Measurements from ENCODE around the gene SLCO3A1.

GRCh38 chr15:91892436-91892835 lies 38.9 kb downstream of the SLCO3A1 start:
- TF ChIP-seq, protein P1, sequence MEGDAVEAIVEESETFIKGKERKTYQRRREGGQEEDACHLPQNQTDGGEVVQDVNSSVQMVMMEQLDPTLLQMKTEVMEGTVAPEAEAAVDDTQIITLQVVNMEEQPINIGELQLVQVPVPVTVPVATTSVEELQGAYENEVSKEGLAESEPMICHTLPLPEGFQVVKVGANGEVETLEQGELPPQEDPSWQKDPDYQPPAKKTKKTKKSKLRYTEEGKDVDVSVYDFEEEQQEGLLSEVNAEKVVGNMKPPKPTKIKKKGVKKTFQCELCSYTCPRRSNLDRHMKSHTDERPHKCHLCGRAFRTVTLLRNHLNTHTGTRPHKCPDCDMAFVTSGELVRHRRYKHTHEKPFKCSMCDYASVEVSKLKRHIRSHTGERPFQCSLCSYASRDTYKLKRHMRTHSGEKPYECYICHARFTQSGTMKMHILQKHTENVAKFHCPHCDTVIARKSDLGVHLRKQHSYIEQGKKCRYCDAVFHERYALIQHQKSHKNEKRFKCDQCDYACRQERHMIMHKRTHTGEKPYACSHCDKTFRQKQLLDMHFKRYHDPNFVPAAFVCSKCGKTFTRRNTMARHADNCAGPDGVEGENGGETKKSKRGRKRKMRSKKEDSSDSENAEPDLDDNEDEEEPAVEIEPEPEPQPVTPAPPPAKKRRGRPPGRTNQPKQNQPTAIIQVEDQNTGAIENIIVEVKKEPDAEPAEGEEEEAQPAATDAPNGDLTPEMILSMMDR (conservative IDR thresholded peaks at IDR 0.05; ENCODE audit: low read length) = no peak
- TF ChIP-seq EZH2phosphoT487 (IDR thresholded peaks at IDR 0.05; ENCODE audit: borderline replicate concordance, low read depth, low read length) = no peak
